ENCODE data around the gene FN1.
A peak's percentile ranks its signal among the peaks of the same experiment; 100 is the strongest.

FN1 gene

DNA sequence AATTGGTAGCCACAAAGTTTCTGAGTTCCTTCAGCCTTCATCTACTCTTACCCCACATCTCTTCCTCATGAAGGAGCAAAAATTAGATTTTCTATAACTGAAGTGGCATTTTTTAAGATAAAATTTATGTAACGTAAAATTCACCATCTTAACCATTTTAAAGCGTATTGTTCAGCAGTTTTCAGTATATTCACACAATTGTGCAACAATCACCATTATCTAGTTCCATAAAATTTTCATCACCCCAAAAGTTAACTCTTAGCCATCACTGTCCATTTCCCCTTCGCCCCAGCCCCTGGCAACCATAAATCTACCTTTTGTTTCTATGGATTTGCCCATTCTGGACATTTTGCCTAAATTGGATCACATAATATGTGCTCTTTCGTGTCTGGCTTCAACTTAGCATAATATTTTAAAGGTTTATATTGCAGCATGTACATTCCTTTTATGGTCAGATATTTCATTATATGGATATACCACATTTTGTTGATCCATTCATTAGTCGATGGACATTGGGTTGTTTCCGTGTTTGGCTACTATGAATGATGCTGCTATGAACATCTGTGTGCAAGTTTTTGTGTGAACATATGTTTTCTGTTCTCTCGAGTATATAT is 79.4 kb downstream of the FN1 start:
- no peak overlapping the region for H3K4me3 ChIP-seq (ENCODE audit: low read depth, low read length)
- TF ChIP-seq, protein P1, sequence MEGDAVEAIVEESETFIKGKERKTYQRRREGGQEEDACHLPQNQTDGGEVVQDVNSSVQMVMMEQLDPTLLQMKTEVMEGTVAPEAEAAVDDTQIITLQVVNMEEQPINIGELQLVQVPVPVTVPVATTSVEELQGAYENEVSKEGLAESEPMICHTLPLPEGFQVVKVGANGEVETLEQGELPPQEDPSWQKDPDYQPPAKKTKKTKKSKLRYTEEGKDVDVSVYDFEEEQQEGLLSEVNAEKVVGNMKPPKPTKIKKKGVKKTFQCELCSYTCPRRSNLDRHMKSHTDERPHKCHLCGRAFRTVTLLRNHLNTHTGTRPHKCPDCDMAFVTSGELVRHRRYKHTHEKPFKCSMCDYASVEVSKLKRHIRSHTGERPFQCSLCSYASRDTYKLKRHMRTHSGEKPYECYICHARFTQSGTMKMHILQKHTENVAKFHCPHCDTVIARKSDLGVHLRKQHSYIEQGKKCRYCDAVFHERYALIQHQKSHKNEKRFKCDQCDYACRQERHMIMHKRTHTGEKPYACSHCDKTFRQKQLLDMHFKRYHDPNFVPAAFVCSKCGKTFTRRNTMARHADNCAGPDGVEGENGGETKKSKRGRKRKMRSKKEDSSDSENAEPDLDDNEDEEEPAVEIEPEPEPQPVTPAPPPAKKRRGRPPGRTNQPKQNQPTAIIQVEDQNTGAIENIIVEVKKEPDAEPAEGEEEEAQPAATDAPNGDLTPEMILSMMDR (conservative IDR thresholded peaks at IDR 0.05; ENCODE audit: low read depth, low read length), result no peak
- DNase-seq (ENCODE audit: low read depth), result peak; percentile 76

DNA sequence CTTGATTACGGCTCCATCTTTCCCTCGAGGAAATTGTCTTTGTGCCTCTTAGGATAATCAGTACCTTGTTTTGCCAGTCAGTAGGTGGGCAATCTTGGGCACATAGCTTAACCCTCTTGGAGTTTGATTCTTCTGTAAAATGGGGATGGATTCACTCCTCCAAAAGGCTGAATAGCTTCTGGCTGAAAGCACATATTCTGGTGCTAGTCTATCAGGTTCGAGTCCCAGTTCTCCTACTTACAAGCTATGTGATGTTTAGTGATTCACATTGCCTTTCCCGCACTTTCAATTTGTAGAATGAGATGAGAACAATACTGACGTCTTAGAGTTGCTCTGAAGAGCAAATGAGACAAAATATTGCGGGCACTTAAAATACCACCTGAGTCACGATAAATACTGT is 80.1 kb downstream of the FN1 start:
- TF ChIP-seq, protein P1 (conservative IDR thresholded peaks at IDR 0.05; ENCODE audit: low read depth, low read length), result no peak

DNA sequence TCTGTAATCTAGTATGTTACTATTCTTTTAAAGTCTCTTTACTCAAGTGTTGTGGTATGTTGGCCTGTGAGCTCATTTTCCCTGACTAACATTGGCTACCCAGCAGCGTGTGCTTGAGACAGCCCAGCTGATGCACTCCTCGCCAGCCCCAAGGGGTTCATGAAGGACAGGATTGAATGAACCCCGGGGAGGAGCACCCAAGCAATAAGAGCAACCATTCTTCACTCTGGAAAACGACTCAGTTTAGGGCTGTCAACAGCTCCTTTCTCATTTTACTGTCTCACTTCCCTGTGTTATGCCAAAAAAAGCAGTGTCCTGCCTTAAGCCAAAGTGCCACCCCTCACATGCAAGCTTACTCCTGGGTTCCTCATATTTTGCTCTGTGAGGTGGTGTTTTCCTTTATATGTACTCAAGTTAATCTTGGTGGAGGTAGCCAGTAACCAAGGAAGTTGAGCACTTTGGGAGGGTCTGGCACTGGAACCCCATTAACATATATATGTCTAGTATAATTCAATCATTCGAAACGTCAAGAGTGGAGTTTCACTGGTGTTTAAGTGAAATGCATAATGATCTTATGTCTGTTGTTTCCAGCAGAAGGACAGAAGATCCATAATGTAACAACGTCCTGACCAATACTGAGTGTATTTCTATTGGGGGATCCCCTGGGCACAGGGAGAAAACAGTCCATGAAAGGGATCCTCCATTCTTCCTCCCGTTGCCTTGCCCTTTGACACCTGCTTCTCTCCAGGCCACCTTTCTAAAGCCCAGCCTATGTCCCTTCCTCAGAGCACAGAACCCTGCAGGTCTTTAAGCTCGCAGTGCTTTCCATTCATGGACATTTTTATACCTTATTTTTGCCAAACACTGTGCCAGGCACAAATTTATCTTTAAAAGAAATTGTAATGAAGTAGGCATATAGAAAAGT is 80.8 kb downstream of the FN1 start:
- TF ChIP-seq, protein P1 (conservative IDR thresholded peaks at IDR 0.05; ENCODE audit: low read depth, low read length), result no peak
- no peak overlapping the region for H3K4me3 ChIP-seq (ENCODE audit: low read depth, low read length)
- DNase-seq (ENCODE audit: low read depth), result peak; percentile 86

More for the DNA sequence above, 80.1 kb downstream of the FN1 start:
- peak; percentile 85 for DNase-seq (ENCODE audit: low read depth)
- H3K4me3 ChIP-seq (ENCODE audit: low read depth, low read length), result no peak overlapping the region

DNA sequence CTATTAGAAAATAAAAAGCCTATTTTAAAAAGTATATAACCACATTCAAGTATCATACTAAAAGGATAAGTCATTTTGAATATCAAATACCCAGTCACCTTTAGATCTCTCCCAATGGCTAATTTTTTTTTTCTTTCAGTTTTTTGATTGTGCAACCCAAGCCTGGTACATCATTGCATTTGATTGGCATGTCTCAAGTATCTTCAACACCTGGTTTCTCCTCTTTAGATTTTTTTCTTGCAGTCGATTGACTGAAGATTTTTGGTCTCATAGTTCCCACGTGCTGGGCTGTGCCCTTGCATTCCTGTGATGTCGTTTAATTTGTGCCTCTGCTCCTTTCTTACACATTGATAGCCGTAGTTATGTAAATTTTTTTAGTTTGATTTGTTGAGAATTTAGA is 83.3 kb downstream of the FN1 start:
- DNase-seq (ENCODE audit: low read depth), result peak; percentile 29
- H3K4me3 ChIP-seq (ENCODE audit: low read depth, low read length), result no peak overlapping the region
- TF ChIP-seq, protein P1 (conservative IDR thresholded peaks at IDR 0.05; ENCODE audit: low read depth, low read length), result no peak

DNA sequence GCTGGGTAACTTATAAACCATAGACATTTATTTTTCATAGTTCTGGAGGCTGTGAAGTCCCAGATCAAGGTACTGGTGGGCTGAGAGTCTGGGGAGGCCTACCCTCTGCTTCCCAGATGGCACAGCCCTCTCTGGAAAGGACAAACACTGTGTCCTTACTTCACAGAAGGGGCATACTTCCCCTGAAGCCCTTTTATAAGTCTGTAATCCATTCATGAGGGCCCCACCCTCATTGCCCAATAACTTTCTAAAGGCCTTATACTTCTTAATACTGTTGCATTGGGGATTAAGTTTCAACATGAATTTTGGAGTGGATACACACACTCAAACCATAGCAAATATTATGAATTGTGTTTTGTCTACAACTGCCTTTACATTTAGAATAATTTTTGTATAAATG is 88.0 kb downstream of the FN1 start:
- no peak for DNase-seq (ENCODE audit: low read depth)
- TF ChIP-seq, protein P1 (conservative IDR thresholded peaks at IDR 0.05; ENCODE audit: low read depth, low read length), result no peak
- H3K4me3 ChIP-seq (ENCODE audit: low read depth, low read length), result no peak overlapping the region

DNA sequence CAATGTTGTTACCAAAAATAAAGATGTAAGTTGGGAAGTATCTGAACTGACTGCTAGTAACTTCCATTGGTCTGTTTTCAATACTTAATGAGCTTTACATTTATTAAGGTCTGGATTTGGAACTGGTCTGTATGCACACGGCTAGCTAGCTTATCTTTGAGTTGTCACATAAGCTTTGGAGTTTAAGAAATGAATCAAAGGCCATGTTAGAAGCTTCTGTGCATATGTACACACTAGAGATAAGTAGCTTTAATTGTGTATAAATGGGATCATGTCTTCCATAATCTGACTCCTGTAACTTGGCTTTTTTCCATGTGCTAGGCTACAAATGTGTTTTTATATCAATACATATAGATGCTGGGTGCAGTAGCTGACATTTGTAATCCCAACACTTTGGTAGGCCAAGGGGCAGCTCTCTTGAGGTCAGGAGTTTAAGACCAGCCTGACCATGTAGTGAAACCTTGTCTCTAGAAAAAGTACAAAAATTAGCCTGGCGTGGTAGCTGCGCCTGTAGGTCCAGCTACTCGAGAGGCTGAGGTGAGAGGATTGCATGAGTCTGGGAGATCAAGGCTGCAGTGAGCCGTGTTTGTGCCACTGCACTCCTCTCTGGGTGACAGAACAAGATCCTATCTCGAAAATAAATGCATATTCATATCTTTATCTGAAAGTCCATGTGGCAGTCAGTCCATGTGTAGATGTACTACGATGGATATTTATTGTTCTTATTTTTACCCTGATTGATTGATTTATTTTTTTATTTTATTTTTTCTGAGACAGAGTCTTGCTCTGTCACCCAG is 96.8 kb downstream of the FN1 start:
- TF ChIP-seq, protein P1 (conservative IDR thresholded peaks at IDR 0.05; ENCODE audit: low read depth, low read length), result no peak
- DNase-seq (ENCODE audit: low read depth), result no peak
- H3K4me3 ChIP-seq (ENCODE audit: low read depth, low read length), result no peak overlapping the region

All from choroid plexus epithelial cell (primary cell).